ENCODE measurements around the gene NTN1. TPM values are rescaled to one million over a fixed set of nuclear protein-coding genes. Genes with fewer than 3 reads are reported as not detected.

The NTN1 gene
- total and polyA plus RNA-seq, 2 of the 13 experiments (the other 11 are each of a cell fraction or from before 2014, with no cell fraction given), result 0.04 to 0.05 TPM

DNA sequence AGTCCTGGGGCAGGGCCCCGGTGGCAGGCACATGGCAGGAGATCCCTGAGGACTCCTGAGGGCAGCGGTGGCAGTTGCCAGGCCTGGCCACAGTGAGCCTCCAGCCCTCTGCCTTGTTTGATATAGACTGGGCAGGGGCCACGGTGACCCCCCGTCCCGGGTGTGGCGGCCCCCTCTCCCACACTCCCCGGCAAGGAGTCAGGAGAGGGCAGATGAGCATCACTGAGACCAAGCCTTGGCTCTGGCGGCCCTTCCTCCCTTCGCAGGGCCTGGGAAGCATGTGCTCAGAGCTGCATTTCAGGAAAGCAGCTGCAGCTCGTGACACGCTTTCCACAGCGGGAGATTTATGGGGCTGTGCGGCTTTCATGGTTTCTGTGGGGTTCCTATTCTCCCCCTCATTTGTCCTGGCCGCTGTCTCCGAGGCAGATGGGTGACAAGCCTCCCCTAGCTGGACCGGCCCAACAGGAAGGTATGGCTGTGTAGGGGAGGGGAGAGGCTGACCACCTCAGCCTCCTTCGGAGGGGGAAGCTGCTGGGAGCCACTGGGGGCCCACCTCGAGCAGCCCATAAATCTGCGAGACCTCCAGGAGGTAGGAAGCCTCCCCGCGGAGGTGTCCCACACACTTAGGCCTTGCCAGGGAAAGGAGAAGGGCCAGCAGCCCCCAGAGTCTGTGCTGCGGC is 211.4 kb downstream of the NTN1 start (continued):
- TF ChIP-seq, protein P1, sequence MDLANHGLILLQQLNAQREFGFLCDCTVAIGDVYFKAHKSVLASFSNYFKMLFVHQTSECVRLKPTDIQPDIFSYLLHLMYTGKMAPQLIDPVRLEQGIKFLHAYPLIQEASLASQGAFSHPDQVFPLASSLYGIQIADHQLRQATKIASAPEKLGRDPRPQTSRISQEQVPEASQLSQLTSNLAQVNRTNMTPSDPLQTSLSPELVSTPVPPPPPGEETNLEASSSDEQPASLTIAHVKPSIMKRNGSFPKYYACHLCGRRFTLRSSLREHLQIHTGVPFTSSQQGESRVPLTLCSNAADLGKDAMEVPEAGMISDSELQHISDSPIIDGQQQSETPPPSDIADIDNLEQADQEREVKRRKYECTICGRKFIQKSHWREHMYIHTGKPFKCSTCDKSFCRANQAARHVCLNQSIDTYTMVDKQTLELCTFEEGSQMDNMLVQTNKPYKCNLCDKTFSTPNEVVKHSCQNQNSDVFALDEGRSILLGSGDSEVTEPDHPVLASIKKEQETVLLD (CRISPR knock-in tag; IDR thresholded peaks at IDR 0.05; ENCODE audit: low read depth), result no peak
- TF ChIP-seq ZNF354B (CRISPR knock-in tag; IDR thresholded peaks at IDR 0.05) (no peak), PAWR (CRISPR knock-in tag; IDR thresholded peaks at IDR 0.05; ENCODE audit: borderline replicate concordance) (no peak), MXD4 (CRISPR knock-in tag; IDR thresholded peaks at IDR 0.05) (no peak)
- TF ChIP-seq, protein P2, sequence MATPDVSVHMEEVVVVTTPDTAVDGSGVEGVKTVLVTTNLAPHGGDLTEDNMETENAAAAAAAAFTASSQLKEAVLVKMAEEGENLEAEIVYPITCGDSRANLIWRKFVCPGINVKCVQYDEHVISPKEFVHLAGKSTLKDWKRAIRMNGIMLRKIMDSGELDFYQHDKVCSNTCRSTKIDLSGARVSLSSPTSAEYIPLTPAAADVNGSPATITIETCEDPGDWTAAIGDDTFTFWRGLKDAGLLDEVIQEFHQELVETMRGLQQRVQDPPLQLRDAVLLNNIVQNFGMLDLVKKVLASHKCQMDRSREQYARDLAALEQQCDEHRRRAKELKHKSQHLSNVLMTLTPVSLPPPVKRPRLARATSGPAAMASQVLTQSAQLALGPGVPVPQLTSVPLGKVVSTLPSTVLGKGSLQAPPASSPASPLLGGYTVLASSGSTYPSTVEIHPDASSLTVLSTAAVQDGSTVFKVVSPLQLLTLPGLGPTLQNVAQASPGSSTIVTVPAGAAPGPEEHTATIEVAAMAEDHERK (CRISPR knock-in tag; IDR thresholded peaks at IDR 0.05; ENCODE audit: low read depth), result no peak
- TF ChIP-seq, protein P3, sequence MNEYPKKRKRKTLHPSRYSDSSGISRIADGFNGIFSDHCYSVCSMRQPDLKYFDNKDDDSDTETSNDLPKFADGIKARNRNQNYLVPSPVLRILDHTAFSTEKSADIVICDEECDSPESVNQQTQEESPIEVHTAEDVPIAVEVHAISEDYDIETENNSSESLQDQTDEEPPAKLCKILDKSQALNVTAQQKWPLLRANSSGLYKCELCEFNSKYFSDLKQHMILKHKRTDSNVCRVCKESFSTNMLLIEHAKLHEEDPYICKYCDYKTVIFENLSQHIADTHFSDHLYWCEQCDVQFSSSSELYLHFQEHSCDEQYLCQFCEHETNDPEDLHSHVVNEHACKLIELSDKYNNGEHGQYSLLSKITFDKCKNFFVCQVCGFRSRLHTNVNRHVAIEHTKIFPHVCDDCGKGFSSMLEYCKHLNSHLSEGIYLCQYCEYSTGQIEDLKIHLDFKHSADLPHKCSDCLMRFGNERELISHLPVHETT (CRISPR knock-in tag; conservative IDR thresholded peaks at IDR 0.05), result no peak

DNA sequence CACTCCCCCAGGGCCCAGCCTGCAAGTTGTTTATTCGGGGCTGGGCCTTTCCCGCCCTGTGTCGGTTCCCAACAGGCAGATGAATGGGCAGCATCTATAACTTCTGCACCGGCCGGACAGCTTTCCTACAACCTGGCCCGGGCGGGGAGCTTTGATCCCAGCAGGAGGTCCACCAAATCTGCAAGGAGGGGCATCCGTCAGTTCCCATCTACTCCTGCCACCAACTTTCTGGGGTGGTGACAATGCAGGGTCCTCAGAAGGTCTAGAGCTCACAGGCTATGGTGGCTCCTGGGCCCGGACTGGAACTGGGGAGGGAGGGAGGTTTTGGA is 211.9 kb downstream of the NTN1 start:
- peaks cover 18% of the 10 kb centered on the region for H3K4me1 ChIP-seq (ENCODE audit: insufficient read depth, low read length)
- in situ Hi-C loops (cut with HindIII; ENCODE audit: extremely low pct_ligation_motif_present, low pct_unique_long_range_greater_than_20kb), result no loop called here
- no peaks in the 10 kb centered on the region for H4K20me1 ChIP-seq (ENCODE audit: insufficient read depth, low read length)
- H3K27ac ChIP-seq (ENCODE audit: extremely low read length, insufficient read depth, low read length), result no peak overlapping the region
- DNase-seq (ENCODE audit: low spot score), result no peak
- H2AFZ ChIP-seq (ENCODE audit: low read length), result no peak overlapping the region
- H3K27me3 ChIP-seq (ENCODE audit: control insufficient read depth in 1 of 2, insufficient read depth in 2 of 2, low read length in 2 of 2), result peaks cover 3 to 59% of the 10 kb centered on the region in 2 experiments; a peak in 4 of 5 replicates
- ChIA-PET POLR2A (no interaction called here), CTCF (ENCODE audit: low intra/inter-chr PET ratio, low total read pairs) (no interaction called here)
- no TSS peak for BruUV-seq (replicated peaks)
- no peaks in the 10 kb centered on the region for H3K79me2 ChIP-seq (ENCODE audit: insufficient read depth, low read length)
- intact Hi-C loops (cut with micrococcal nuclease; ENCODE audit: unreplicated experiment), result no loop called here
- H3K36me3 ChIP-seq (replicated peaks in 1 of 2; ENCODE audit: control insufficient read depth in 1 of 2, insufficient read depth in 2 of 2, low read length in 2 of 2), result no peaks in the 10 kb centered on the region
- no peak overlapping the region for H3K4me2 ChIP-seq (ENCODE audit: low read depth, low read length)
- no peak for FAIRE-seq
- no peak overlapping the region for H3K9ac ChIP-seq (ENCODE audit: insufficient read depth, low read depth, low read length)
- ATAC-seq, result no peak
- no peak overlapping the region for H3K4me3 ChIP-seq (replicated peaks in 1 of 3; ENCODE audit: insufficient read depth in 1 of 3, low read depth in 2 of 3, low read length in 3 of 3)
- no peaks in the 10 kb centered on the region for H3K9me3 ChIP-seq (ENCODE audit: low read length)
- WGBS (ENCODE audit: low lambda C conversion rate), result 10% methylated on average over 2 of the region's 9 CpGs
- TF ChIP-seq, protein P4, sequence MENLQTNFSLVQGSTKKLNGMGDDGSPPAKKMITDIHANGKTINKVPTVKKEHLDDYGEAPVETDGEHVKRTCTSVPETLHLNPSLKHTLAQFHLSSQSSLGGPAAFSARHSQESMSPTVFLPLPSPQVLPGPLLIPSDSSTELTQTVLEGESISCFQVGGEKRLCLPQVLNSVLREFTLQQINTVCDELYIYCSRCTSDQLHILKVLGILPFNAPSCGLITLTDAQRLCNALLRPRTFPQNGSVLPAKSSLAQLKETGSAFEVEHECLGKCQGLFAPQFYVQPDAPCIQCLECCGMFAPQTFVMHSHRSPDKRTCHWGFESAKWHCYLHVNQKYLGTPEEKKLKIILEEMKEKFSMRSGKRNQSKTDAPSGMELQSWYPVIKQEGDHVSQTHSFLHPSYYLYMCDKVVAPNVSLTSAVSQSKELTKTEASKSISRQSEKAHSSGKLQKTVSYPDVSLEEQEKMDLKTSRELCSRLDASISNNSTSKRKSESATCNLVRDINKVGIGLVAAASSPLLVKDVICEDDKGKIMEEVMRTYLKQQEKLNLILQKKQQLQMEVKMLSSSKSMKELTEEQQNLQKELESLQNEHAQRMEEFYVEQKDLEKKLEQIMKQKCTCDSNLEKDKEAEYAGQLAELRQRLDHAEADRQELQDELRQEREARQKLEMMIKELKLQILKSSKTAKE (CRISPR knock-in tag; IDR thresholded peaks at IDR 0.05; ENCODE audit: borderline replicate concordance), result no peak
- TF ChIP-seq ZFY (CRISPR knock-in tag; IDR thresholded peaks at IDR 0.05) (no peak), JUNB (CRISPR knock-in tag; IDR thresholded peaks at IDR 0.05; ENCODE audit: borderline replicate concordance) (no peak), NR2C2 (CRISPR knock-in tag; IDR thresholded peaks at IDR 0.05; ENCODE audit: borderline replicate concordance) (no peak), BORCS8-MEF2B (CRISPR knock-in tag; IDR thresholded peaks at IDR 0.05) (no peak), SMARCC2 (IDR thresholded peaks at IDR 0.05) (no peak)
- TF ChIP-seq, protein P5, sequence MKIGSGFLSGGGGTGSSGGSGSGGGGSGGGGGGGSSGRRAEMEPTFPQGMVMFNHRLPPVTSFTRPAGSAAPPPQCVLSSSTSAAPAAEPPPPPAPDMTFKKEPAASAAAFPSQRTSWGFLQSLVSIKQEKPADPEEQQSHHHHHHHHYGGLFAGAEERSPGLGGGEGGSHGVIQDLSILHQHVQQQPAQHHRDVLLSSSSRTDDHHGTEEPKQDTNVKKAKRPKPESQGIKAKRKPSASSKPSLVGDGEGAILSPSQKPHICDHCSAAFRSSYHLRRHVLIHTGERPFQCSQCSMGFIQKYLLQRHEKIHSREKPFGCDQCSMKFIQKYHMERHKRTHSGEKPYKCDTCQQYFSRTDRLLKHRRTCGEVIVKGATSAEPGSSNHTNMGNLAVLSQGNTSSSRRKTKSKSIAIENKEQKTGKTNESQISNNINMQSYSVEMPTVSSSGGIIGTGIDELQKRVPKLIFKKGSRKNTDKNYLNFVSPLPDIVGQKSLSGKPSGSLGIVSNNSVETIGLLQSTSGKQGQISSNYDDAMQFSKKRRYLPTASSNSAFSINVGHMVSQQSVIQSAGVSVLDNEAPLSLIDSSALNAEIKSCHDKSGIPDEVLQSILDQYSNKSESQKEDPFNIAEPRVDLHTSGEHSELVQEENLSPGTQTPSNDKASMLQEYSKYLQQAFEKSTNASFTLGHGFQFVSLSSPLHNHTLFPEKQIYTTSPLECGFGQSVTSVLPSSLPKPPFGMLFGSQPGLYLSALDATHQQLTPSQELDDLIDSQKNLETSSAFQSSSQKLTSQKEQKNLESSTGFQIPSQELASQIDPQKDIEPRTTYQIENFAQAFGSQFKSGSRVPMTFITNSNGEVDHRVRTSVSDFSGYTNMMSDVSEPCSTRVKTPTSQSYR (CRISPR knock-in tag; IDR thresholded peaks at IDR 0.05; ENCODE audit: borderline replicate concordance), result no peak

Data from HepG2 (cell line).